K562 (cell line): ENCODE results near the gene CDH2. TPM values are rescaled to one million over a fixed set of nuclear protein-coding genes. Genes with fewer than 3 reads are reported as not detected.

Experiments
- ATAC-seq: fragments of 200-7000 bp; cut with Tn5 transposase; 3 replicates; pipeline ENCODE4 v1.9.1; 2020; ENCODE audit warnings: moderate library complexity
- BruUV-seq: library from RNA; stranded (reverse); fragments of 400-500 nt; replicated peaks from 2 replicates; lab custom pipeline; 2021; lab: Mats Ljungman, UMichigan
- CTCF ChIA-PET: fragments of 300-600 bp; formaldehyde crosslinking; extraction: SDS; loops from one replicate; lab custom pipeline; 2021; ENCODE audit warnings: low intra/inter-chr PET ratio; lab: Yijun Ruan, JAX
- POLR2A ChIA-PET: fragments of 300-600, 350-650 bp; sonication (Branson Sonifier 250); formaldehyde crosslinking; extraction: SDS; loops from one replicate; lab custom pipeline; 2021; ENCODE audit warnings: antibody characterized with exemption, inconsistent platforms; lab: Yijun Ruan, JAX
- DNase-seq, 4 experiments: peaks; one replicate each; pipeline versions ENCODE4 v3.0.0 to v3.0.0-alpha.2; 2011 to 2018; ENCODE audit warnings: low spot score in 3 of 4, mixed read lengths in 3 of 4; ENCODE audit errors: extremely low read depth in 1 of 4
- FAIRE-seq: peaks from 2 replicates; lab custom pipeline; 2011; peaks lifted over from hg19 to GRCh38; lab: Jason Lieb, UNC
- H2AFZ ChIP-seq: 2 replicates; pipeline ENCODE4 v1.6.0; 2011; ENCODE audit warnings: low read depth, low read length, control low read depth, inconsistent platforms
- H3K27ac ChIP-seq: fragments of 200-600 bp; 3 replicates; pipeline ENCODE4 v1.8.0; 2011; ENCODE audit warnings: low read depth, mild to moderate bottlenecking, control low read depth, inconsistent platforms, low read length, moderate library complexity, mixed read lengths; ENCODE audit errors: extremely low read depth
- H3K27me3 ChIP-seq, 2 experiments: fragments of 300-600 bp in 1 of 2; 2 replicates in 1 of 2; 3 replicates in 1 of 2; pipeline versions ENCODE4 v1.6.0 to v1.8.0; 2011; ENCODE audit warnings: inconsistent platforms in 2 of 2, low read length in 2 of 2, mild to moderate bottlenecking in 1 of 2, mixed read lengths in 1 of 2, moderate library complexity in 1 of 2; ENCODE audit not compliant: control insufficient read depth in 2 of 2, insufficient read depth in 2 of 2
- H3K36me3 ChIP-seq: fragments of 300-600 bp; 3 replicates; pipeline ENCODE4 v1.8.0; 2011; ENCODE audit warnings: mild to moderate bottlenecking, low read length, inconsistent platforms; ENCODE audit not compliant: control insufficient read depth, insufficient read depth
- H3K4me1 ChIP-seq, 2 experiments: fragments of 200-600 bp in 1 of 2; replicated peaks in 1 of 2; 2 replicates in 1 of 2; 3 replicates in 1 of 2; pipeline versions ENCODE4 v1.5.1 to v1.8.0; 2011; ENCODE audit warnings: inconsistent platforms in 2 of 2, low read length in 2 of 2, mild to moderate bottlenecking in 1 of 2, mixed read lengths in 1 of 2, moderate library complexity in 1 of 2; ENCODE audit not compliant: control insufficient read depth in 2 of 2, insufficient read depth in 2 of 2
- H3K4me2 ChIP-seq: 2 replicates; pipeline ENCODE4 v1.6.1; 2011; ENCODE audit warnings: low read length, control low read depth, inconsistent platforms, mixed read lengths; ENCODE audit not compliant: insufficient read depth
- H3K4me3 ChIP-seq: fragments of 200-600 bp; sonication (generic), shearing (Covaris generic); 2 replicates; pipeline ENCODE4 v1.5.1; 2016; ENCODE audit warnings: control low read depth, inconsistent platforms
- H3K79me2 ChIP-seq: fragments of 200-600 bp; 3 replicates; pipeline ENCODE4 v1.8.0; 2011; ENCODE audit warnings: low read length, inconsistent platforms; ENCODE audit not compliant: control insufficient read depth, insufficient read depth
- H3K9ac ChIP-seq, 2 experiments: 2 replicates each; pipeline versions ENCODE4 v1.6.0 to v1.6.1; 2011; ENCODE audit warnings: low read depth in 2 of 2, low read length in 2 of 2, control low read depth in 1 of 2, inconsistent platforms in 1 of 2, mild to moderate bottlenecking in 1 of 2, mixed read lengths in 1 of 2; ENCODE audit not compliant: insufficient read depth in 1 of 2
- H3K9me1 ChIP-seq: one replicate; pipeline ENCODE4 v1.6.0; 2011; ENCODE audit warnings: inconsistent platforms, mild to moderate bottlenecking, low read length, moderate library complexity; ENCODE audit not compliant: control insufficient read depth, insufficient read depth
- H3K9me3 ChIP-seq: replicated peaks from 2 replicates; pipeline ENCODE4 v1.5.1; 2011; ENCODE audit warnings: low read depth, low read length, inconsistent platforms; ENCODE audit not compliant: control insufficient read depth, insufficient read depth
- H4K20me1 ChIP-seq: replicated peaks from 2 replicates; pipeline ENCODE4 v1.6.1; 2011; ENCODE audit warnings: low read length, inconsistent platforms, mixed read lengths; ENCODE audit not compliant: control insufficient read depth, insufficient read depth
- ATF1 ChIP-seq, 2 experiments: fragments of 450-650 bp in 1 of 2; IDR thresholded peaks; 2 replicates each; pipeline ENCODE4 v1.6.1; 2016; ENCODE audit warnings: missing compliant biosample characterization in 1 of 2, missing genetic modification characterization in 1 of 2
- BCLAF1 ChIP-seq, 2 experiments: fragments of 450-650 bp in 1 of 2; IDR thresholded peaks; 2 replicates each; pipeline ENCODE4 v1.6.1; 2011 to 2017; ENCODE audit warnings: low read depth in 2 of 2, antibody characterized with exemption in 1 of 2, borderline replicate concordance in 1 of 2, low read length in 1 of 2, mild to moderate bottlenecking in 1 of 2, mixed read lengths in 1 of 2; ENCODE audit not compliant: control insufficient read depth in 1 of 2
- BRD9 ChIP-seq: fragments of 450-650 bp; IDR thresholded peaks from 2 replicates; pipeline ENCODE4 v1.6.1; 2018; ENCODE audit warnings: low read depth; ENCODE audit not compliant: partially characterized antibody
- HMG20B ChIP-seq: fragments of 250-450 bp; sonication (Bioruptor Pico); IDR thresholded peaks from 2 replicates; pipeline ENCODE4 v1.5.0; 2021; ENCODE audit warnings: mild to moderate bottlenecking
- NFIC ChIP-seq: fragments of 450-650 bp; IDR thresholded peaks from 2 replicates; pipeline ENCODE4 v1.6.1; 2017; ENCODE audit warnings: mild to moderate bottlenecking, inconsistent platforms
- NKRF ChIP-seq: fragments of 450-650 bp; IDR thresholded peaks from 2 replicates; pipeline ENCODE4 v1.6.1; 2016; ENCODE audit warnings: borderline replicate concordance
- SRF ChIP-seq, 2 experiments: fragments of 250-450, 450-650 bp in 1 of 2; sonication (Bioruptor Pico) in 1 of 2; sonication (generic) in 1 of 2; formaldehyde crosslinking; IDR thresholded peaks; 2 replicates each; pipeline versions ENCODE4 v1.5.0 to v1.5.1; 2020 to 2022; ENCODE audit warnings: mild to moderate bottlenecking in 1 of 2, missing genetic modification reagents in 1 of 2
- U2AF2 ChIP-seq: fragments of 200-400 bp; formaldehyde crosslinking; optimal IDR thresholded peaks from 2 replicates; pipeline ENCODE3; 2017; ENCODE audit warnings: low read depth, mild to moderate bottlenecking, low read length
- YY1 ChIP-seq, 3 experiments: IDR thresholded peaks; 2 replicates each; pipeline ENCODE4 v1.6.1; 2011; ENCODE audit warnings: low read length in 2 of 3, mild to moderate bottlenecking in 2 of 3, moderate library complexity in 2 of 3, borderline replicate concordance in 1 of 3, control low read depth in 1 of 3, low read depth in 1 of 3; ENCODE audit not compliant: insufficient read depth in 3 of 3, insufficient replicate concordance in 2 of 3, control insufficient read depth in 1 of 3, insufficient read length in 1 of 3; ENCODE audit errors: extremely low read depth in 1 of 3
- ZFP91 ChIP-seq: sonication (generic); formaldehyde crosslinking; IDR thresholded peaks from 2 replicates; pipeline ENCODE4 v1.8.0; 2022; ENCODE audit warnings: mild to moderate bottlenecking, missing genetic modification reagents
- ZNF280B ChIP-seq: fragments of 250-450 bp; sonication (Bioruptor Pico); IDR thresholded peaks from 2 replicates; pipeline ENCODE4 v1.5.1; 2021; ENCODE audit warnings: mild to moderate bottlenecking
- ZNF668 ChIP-seq: fragments of 250-450 bp; sonication (Bioruptor Pico); IDR thresholded peaks from 2 replicates; pipeline ENCODE4 v1.8.0; 2022; ENCODE audit warnings: mild to moderate bottlenecking, inconsistent platforms
- WGBS: fragments of 100-300 bp; shearing (Covaris generic); methylation state at CpG from one replicate; pipeline ENCODE4 v1.1.6; 2016; ENCODE audit warnings: low coverage, mixed read lengths; ENCODE audit not compliant: insufficient coverage; ENCODE audit errors: missing lambda C conversion rate; 5-methylcytosine and 5-hydroxymethylcytosine counted together
- in situ Hi-C: fragments of 300-500 bp; cut with MboI; formaldehyde crosslinking; loops from 4 replicates; pipeline ENCODE4 v1.15.0; 2018; ENCODE audit warnings: inconsistent platforms, mixed read lengths
- intact Hi-C: fragments of 100-400 bp; cut with micrococcal nuclease; formaldehyde crosslinking; loops from 2 replicates; pipeline ENCODE4 v1.14.2; 2022
- polyA plus RNA-seq, 8 experiments: library from polyadenylated mRNA; depleted of rRNA in 4 of 8; stranded (reverse) in 5 of 8; unstranded in 3 of 8; fragments of >200 nt; fragmentation: Nextera tagmentation in 2 of 8; fragmentation: Illumina TruSeq in 1 of 8; extraction: Ambion mirVana in 2 of 8; extraction: Trizol in 1 of 8; gene quantifications; 2 replicates each; pipeline versions ENCODE4 v1.2.1 to v1.2.3, GENCODE V29; 2011 to 2014; ENCODE audit warnings: inconsistent platforms in 1 of 8, missing spikeins in 1 of 8
- total RNA-seq, 7 experiments: library from RNA; depleted of rRNA in 6 of 7; stranded (reverse); fragments of >200 nt in 6 of 7; fragmentation: Illumina TruSeq in 2 of 7; extraction: Trizol in 2 of 7; gene quantifications; 2 replicates each; pipeline versions ENCODE4 v1.2.1 to v1.2.3, GENCODE V29; 2011 to 2021; ENCODE audit warnings: low replicate concordance in 1 of 7

The CDH2 gene
- total and polyA plus RNA-seq, 9 of the 15 experiments (the other 6 are each of a cell fraction or from before 2014, with no cell fraction given), result 0.04 TPM; not detected in 8

- no peaks in the 10 kb centered on the region for H3K4me1 ChIP-seq
- WGBS, result 6% methylated on average over 2 of the region's 2 CpGs
- DNase-seq (no peak), ATAC-seq (no peak), FAIRE-seq (no peak)
- no peak overlapping the region for H3K27ac ChIP-seq
- no peaks in the 10 kb centered on the region for H3K9me1 ChIP-seq
- H3K36me3 ChIP-seq, result no peaks in the 10 kb centered on the region
- intact Hi-C loops (no loop called here), in situ Hi-C loops (no loop called here)
- no peak overlapping the region for H2AFZ ChIP-seq
- no peak overlapping the region for H3K4me3 ChIP-seq
- no peak overlapping the region for H3K4me2 ChIP-seq
- ChIA-PET POLR2A (no interaction called here), CTCF (no interaction called here)
- no peaks in the 10 kb centered on the region for H3K9me3 ChIP-seq
- H3K9ac ChIP-seq, result no peak overlapping the region
- no peaks in the 10 kb centered on the region for H3K27me3 ChIP-seq
- no peaks in the 10 kb centered on the region for H3K79me2 ChIP-seq
- H4K20me1 ChIP-seq, result no peaks in the 10 kb centered on the region
- BruUV-seq, result no TSS peak
- TF ChIP-seq ZNF668 (CRISPR knock-in tag) (no peak), ZNF280B (CRISPR knock-in tag) (no peak), U2AF2 (no peak), BCLAF1 (IDR thresholded peaks at IDR 0.05; ENCODE audit: borderline replicate concordance in 1 of 2, control insufficient read depth in 1 of 2, low read depth in 2 of 2, low read length in 1 of 2) (no peak), NFIC (no peak), YY1 (IDR thresholded peaks at IDR 0.05; ENCODE audit: borderline replicate concordance in 1 of 3, control insufficient read depth in 1 of 3, extremely low read depth in 1 of 3, insufficient read depth in 3 of 3, insufficient read length in 1 of 3, insufficient replicate concordance in 2 of 3, low read depth in 1 of 3, low read length in 2 of 3) (no peak), ZFP91 (CRISPR knock-in tag) (no peak), NKRF (no peak), ATF1 (CRISPR knock-in tag; IDR thresholded peaks at IDR 0.05) (no peak), ATF1 (tag; IDR thresholded peaks at IDR 0.05) (no peak), BRD9 (no peak), HMG20B (CRISPR knock-in tag) (no peak), SRF (CRISPR knock-in tag; IDR thresholded peaks at IDR 0.05) (no peak)
These were observed 17.9 kb downstream of the CDH2 start for GRCh38 chr18:28159055-28159454.
